Trophoblast cell (in vitro differentiated cells and primary cell): Measurements from ENCODE around the gene COL9A2.

Experiments used
- DNase-seq, 2 donors: peaks; one replicate each; pipeline ENCODE4 v3.0.0-alpha.2; 2016
- H2AFZ ChIP-seq: 2 replicates; pipeline ENCODE4 v1.6.1; 2013; ENCODE audit warnings: low read length, moderate library complexity, mild to moderate bottlenecking; ENCODE audit not compliant: insufficient read depth, poor library complexity
- H2AK5ac ChIP-seq: 2 replicates; pipeline ENCODE4 v1.6.1; 2013; ENCODE audit warnings: mild to moderate bottlenecking, low read length
- H2BK120ac ChIP-seq: 2 replicates; pipeline ENCODE4 v1.6.1; 2013; ENCODE audit warnings: low read length, mild to moderate bottlenecking, moderate library complexity; ENCODE audit not compliant: insufficient read depth, poor library complexity
- H2BK12ac ChIP-seq: 2 replicates; pipeline ENCODE4 v1.6.1; 2013; ENCODE audit warnings: mild to moderate bottlenecking, low read length, moderate library complexity
- H2BK5ac ChIP-seq: 2 replicates; pipeline ENCODE4 v1.6.1; 2013; ENCODE audit warnings: low read length, low read depth, moderate library complexity, mild to moderate bottlenecking; ENCODE audit not compliant: poor library complexity
- H3K14ac ChIP-seq: 2 replicates; pipeline ENCODE4 v1.6.1; 2013; ENCODE audit warnings: mild to moderate bottlenecking, low read length
- H3K18ac ChIP-seq: 2 replicates; pipeline ENCODE4 v1.6.1; 2013; ENCODE audit warnings: mild to moderate bottlenecking, low read length
- H3K23ac ChIP-seq: 2 replicates; pipeline ENCODE4 v1.6.1; 2013; ENCODE audit warnings: low read length
- H3K27ac ChIP-seq: 2 replicates; pipeline ENCODE4 v1.5.1; 2013; ENCODE audit warnings: low read depth, mild to moderate bottlenecking, inconsistent platforms, low read length, moderate library complexity
- H3K27me3 ChIP-seq: 2 replicates; pipeline ENCODE4 v1.6.1; 2013; ENCODE audit warnings: inconsistent platforms, mild to moderate bottlenecking, low read length, moderate library complexity; ENCODE audit not compliant: insufficient read depth
- H3K36me3 ChIP-seq, 2 experiments: 1 replicate in 1 of 2; 2 replicates in 1 of 2; pipeline ENCODE4 v1.6.1; 2013; ENCODE audit warnings: low read length in 2 of 2, mild to moderate bottlenecking in 2 of 2, moderate library complexity in 1 of 2; ENCODE audit not compliant: insufficient read depth in 2 of 2, control insufficient read depth in 1 of 2
- H3K4ac ChIP-seq: 2 replicates; pipeline ENCODE4 v1.6.1; 2013; ENCODE audit warnings: low read depth, mild to moderate bottlenecking, low read length, moderate library complexity
- H3K4me1 ChIP-seq, 2 experiments: 1 replicate in 1 of 2; 2 replicates in 1 of 2; pipeline ENCODE4 v1.6.1; 2013; ENCODE audit warnings: low read length in 2 of 2, mild to moderate bottlenecking in 2 of 2, moderate library complexity in 1 of 2; ENCODE audit not compliant: insufficient read depth in 2 of 2, control insufficient read depth in 1 of 2
- H3K4me2 ChIP-seq: 2 replicates; pipeline ENCODE4 v1.6.1; 2013; ENCODE audit warnings: inconsistent platforms, mild to moderate bottlenecking, low read length, moderate library complexity
- H3K4me3 ChIP-seq: 2 replicates; pipeline ENCODE4 v1.5.1; 2013; ENCODE audit warnings: mild to moderate bottlenecking, low read depth, low read length, inconsistent platforms
- H3K79me1 ChIP-seq: one replicate; pipeline ENCODE4 v1.6.1; 2013; ENCODE audit warnings: low read length
- H3K79me2 ChIP-seq: 2 replicates; pipeline ENCODE4 v1.6.1; 2013; ENCODE audit warnings: low read length, mild to moderate bottlenecking; ENCODE audit not compliant: control insufficient read depth, insufficient read depth, poor library complexity
- H3K9ac ChIP-seq: 2 replicates; pipeline ENCODE4 v1.6.1; 2013; ENCODE audit warnings: mild to moderate bottlenecking, low read length
- H3K9me3 ChIP-seq: 2 replicates; pipeline ENCODE4 v1.6.1; 2013; ENCODE audit warnings: low read depth, mild to moderate bottlenecking, control low read depth, inconsistent platforms, low read length; ENCODE audit not compliant: insufficient read depth
- H4K12ac ChIP-seq: 2 replicates; pipeline ENCODE4 v1.6.1; 2013; ENCODE audit warnings: low read depth, mild to moderate bottlenecking, low read length, moderate library complexity
- H4K8ac ChIP-seq: 2 replicates; pipeline ENCODE4 v1.6.1; 2013; ENCODE audit warnings: low read depth, mild to moderate bottlenecking, low read length, moderate library complexity
- H4K91ac ChIP-seq: one replicate; pipeline ENCODE4 v1.6.1; 2013; ENCODE audit warnings: low read depth, mild to moderate bottlenecking, low read length, moderate library complexity
- WGBS: extraction: QIAGEN DNeasy Blood & Tissue Kit; methylation state at CpG from one replicate; pipeline ENCODE4 v1.1.7; 2013; ENCODE audit warnings: missing lambda C conversion rate; ENCODE audit not compliant: insufficient read length, insufficient coverage; ENCODE audit errors: extremely low coverage; 5-methylcytosine and 5-hydroxymethylcytosine counted together

COL9A2 gene

GRCh38 chr1:40308036-40308727 is 8.9 kb downstream of the COL9A2 start:
- peak overlapping the region; percentile 53 for H4K91ac ChIP-seq
- peaks cover 19 to 23% of the 10 kb centered on the region in 2 experiments for H3K4me1 ChIP-seq
- H4K8ac ChIP-seq, result no peak overlapping the region
- H3K27ac ChIP-seq, result no peak overlapping the region
- no peak overlapping the region for H3K4me3 ChIP-seq
- H2AFZ ChIP-seq, result no peak overlapping the region
- H2AK5ac ChIP-seq, result peak overlapping the region; percentile 21
- H3K4ac ChIP-seq, result no peak overlapping the region
- peaks cover 2% of the 10 kb centered on the region for H3K9me3 ChIP-seq
- no peak overlapping the region for H3K4me2 ChIP-seq
- peaks cover 17% of the 10 kb centered on the region for H3K79me1 ChIP-seq
- H3K9ac ChIP-seq, result no peak overlapping the region
- no peak overlapping the region for H3K14ac ChIP-seq
- H3K23ac ChIP-seq, result no peak overlapping the region
- H3K79me2 ChIP-seq, result peaks cover 6% of the 10 kb centered on the region
- DNase-seq, result no peak
- H2BK120ac ChIP-seq, result no peak overlapping the region
- no CpG with 5 or more reads among the region's 6 CpGs for WGBS
- no peak overlapping the region for H4K12ac ChIP-seq
- H3K18ac ChIP-seq, result no peak overlapping the region
- H3K36me3 ChIP-seq, result no peaks in the 10 kb centered on the region
- H2BK5ac ChIP-seq, result no peak overlapping the region
- H3K27me3 ChIP-seq, result no peaks in the 10 kb centered on the region
- H2BK12ac ChIP-seq, result no peak overlapping the region

DNA sequence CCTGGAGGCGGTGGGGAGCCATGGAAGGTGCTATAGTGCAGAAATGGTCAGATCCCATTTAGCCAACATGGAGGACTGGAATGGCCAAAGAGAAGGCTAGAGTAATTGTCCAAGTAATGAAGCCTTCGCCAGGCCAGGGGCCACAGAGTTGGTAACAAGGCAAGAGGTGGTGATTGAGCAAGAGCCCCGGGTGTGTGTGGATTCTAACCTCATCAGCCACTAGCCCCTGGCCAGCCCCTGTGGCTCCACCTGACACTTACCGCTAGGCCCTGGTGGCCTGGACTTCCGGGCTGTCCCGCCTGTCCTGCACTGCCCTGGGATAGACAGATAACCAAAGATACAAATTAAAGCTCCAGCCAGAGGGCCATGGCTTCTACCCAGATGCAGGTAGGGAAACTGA is 9.9 kb downstream of the COL9A2 start:
- Histone ChIP-seq H2BK120ac (no peak overlapping the region), H3K9ac (no peak overlapping the region), H3K4ac (no peak overlapping the region), H4K8ac (no peak overlapping the region), H4K12ac (no peak overlapping the region), H3K79me1 (peaks cover 17% of the 10 kb centered on the region), H3K4me2 (no peak overlapping the region), H3K23ac (no peak overlapping the region), H3K4me3 (no peak overlapping the region), H3K36me3 (no peaks in the 10 kb centered on the region), H3K14ac (no peak overlapping the region), H3K79me2 (peaks cover 6% of the 10 kb centered on the region), H3K27me3 (no peaks in the 10 kb centered on the region), H2BK5ac (no peak overlapping the region), H3K18ac (no peak overlapping the region), H2AK5ac (no peak overlapping the region), H2BK12ac (no peak overlapping the region), H3K9me3 (peaks cover 2% of the 10 kb centered on the region), H4K91ac (peak overlapping the region; percentile 53), H3K4me1 (peaks cover 19 to 23% of the 10 kb centered on the region in 2 experiments), H3K27ac (no peak overlapping the region), H2AFZ (no peak overlapping the region)
- no CpG with 5 or more reads among the region's 6 CpGs for WGBS
- DNase-seq, result no peak

DNA sequence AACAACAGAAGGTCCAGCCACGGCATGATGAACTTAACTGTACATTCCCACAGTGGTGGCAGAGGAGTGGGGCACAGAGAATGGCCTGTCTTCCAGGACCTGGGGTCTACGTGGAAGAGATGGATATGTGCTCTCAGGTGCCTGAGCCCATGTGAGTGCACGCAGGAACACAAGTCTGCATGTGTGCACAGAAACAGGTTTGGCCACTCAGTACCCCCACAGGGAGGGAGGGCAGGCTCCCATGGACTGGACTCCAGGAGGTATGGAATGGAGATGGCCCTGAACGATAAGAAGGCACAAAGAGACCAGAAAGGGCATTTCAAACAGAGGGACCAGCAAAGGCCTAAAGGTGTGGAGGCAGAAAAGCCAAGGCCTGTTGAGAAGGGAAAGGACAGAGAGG is 10.8 kb downstream of the COL9A2 start:
- Histone ChIP-seq H3K23ac (no peak overlapping the region), H3K4me2 (no peak overlapping the region), H2AK5ac (peak overlapping the region; percentile 71), H3K14ac (peak overlapping the region; percentile 45), H3K4me3 (no peak overlapping the region), H3K18ac (no peak overlapping the region), H3K79me1 (peaks cover 17% of the 10 kb centered on the region), H4K12ac (no peak overlapping the region), H3K9me3 (peaks cover 2% of the 10 kb centered on the region), H2BK120ac (peak overlapping the region; percentile 67), H3K4ac (no peak overlapping the region), H3K4me1 (peaks cover 19 to 23% of the 10 kb centered on the region in 2 experiments), H3K27ac (peak overlapping the region; percentile 46), H2BK5ac (peak overlapping the region; percentile 67), H3K36me3 (no peaks in the 10 kb centered on the region), H4K8ac (peak overlapping the region; percentile 52), H2BK12ac (peak overlapping the region; percentile 42), H3K79me2 (peaks cover 6% of the 10 kb centered on the region), H4K91ac (peak overlapping the region; percentile 76), H3K27me3 (no peaks in the 10 kb centered on the region), H3K9ac (no peak overlapping the region), H2AFZ (no peak overlapping the region)
- DNase-seq, result peak; percentile 91
- no CpG with 5 or more reads among the region's 4 CpGs for WGBS

DNA sequence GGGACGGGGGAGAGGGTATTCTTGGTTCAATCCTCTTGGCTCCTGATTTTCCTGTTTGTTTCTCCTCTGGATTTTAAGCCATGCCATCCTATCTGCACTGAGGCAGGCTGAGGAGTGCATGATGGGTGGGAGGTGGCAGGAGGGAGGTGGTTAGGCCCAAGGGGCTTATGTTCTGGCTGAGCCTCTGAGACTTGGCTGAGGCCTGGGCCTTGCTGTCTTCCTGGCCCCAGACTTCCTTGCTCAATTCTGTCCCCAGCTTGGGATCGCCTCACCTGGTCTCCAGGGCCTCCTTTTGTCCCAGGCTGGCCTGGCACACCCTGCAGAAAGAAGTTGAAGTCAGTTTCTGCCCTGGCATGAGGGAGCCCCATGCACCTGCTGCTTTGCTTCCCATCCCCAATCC is 11.2 kb downstream of the COL9A2 start:
- H2BK5ac ChIP-seq, result peak overlapping the region; percentile 67

More for the DNA sequence above, 11.2 kb downstream of the COL9A2 start:
- H3K36me3 ChIP-seq, result no peaks in the 10 kb centered on the region
- H3K27me3 ChIP-seq, result no peaks in the 10 kb centered on the region
- no peak for DNase-seq
- no CpG with 5 or more reads among the region's 2 CpGs for WGBS
- peaks cover 19 to 23% of the 10 kb centered on the region in 2 experiments for H3K4me1 ChIP-seq
- no peak overlapping the region for H2AFZ ChIP-seq
- peak overlapping the region; percentile 67 for H2BK120ac ChIP-seq
- peak overlapping the region; percentile 76 for H4K91ac ChIP-seq
- peak overlapping the region; percentile 46 for H3K27ac ChIP-seq
- peak overlapping the region; percentile 52 for H4K8ac ChIP-seq
- H2BK12ac ChIP-seq, result peak overlapping the region; percentile 42
- H4K12ac ChIP-seq, result no peak overlapping the region
- H3K9ac ChIP-seq, result no peak overlapping the region
- peaks cover 6% of the 10 kb centered on the region for H3K79me2 ChIP-seq
- H3K4me2 ChIP-seq, result no peak overlapping the region
- H3K4me3 ChIP-seq, result no peak overlapping the region
- no peak overlapping the region for H3K23ac ChIP-seq
- peak overlapping the region; percentile 71 for H2AK5ac ChIP-seq
- peaks cover under 1% of the 10 kb centered on the region for H3K9me3 ChIP-seq
- peak overlapping the region; percentile 60 for H3K18ac ChIP-seq
- H3K4ac ChIP-seq, result no peak overlapping the region
- H3K14ac ChIP-seq, result peak overlapping the region; percentile 45
- H3K79me1 ChIP-seq, result peaks cover 17% of the 10 kb centered on the region
